CD14-positive monocyte (primary cell): ENCODE results near the gene RHOH. TPM values are rescaled to one million over a fixed set of nuclear protein-coding genes. Genes with fewer than 3 reads are reported as not detected.
A peak's percentile ranks its signal among the peaks of the same experiment; 100 is the strongest.

ENCODE experiments used
- DNase-seq, 3 donors: peaks; one replicate each; pipeline ENCODE4 v3.0.0-alpha.2; 2011 to 2022
- H2AFZ ChIP-seq: 2 replicates; pipeline ENCODE4 v1.6.0; 2012; ENCODE audit warnings: mild to moderate bottlenecking, low read depth, low read length, inconsistent platforms; ENCODE audit not compliant: insufficient read depth, poor library complexity, severe bottlenecking
- H3K27ac ChIP-seq, 2 donors: 1 replicate in 1 of 2; 2 replicates in 1 of 2; pipeline ENCODE4 v1.5.1; 2012 to 2013; ENCODE audit warnings: low read length in 2 of 2, control low read depth in 1 of 2, inconsistent platforms in 1 of 2, low read depth in 1 of 2, mild to moderate bottlenecking in 1 of 2
- H3K27me3 ChIP-seq, 2 donors: one replicate each; pipeline versions ENCODE4 v1.6.0 to v1.6.1; 2011 to 2013; ENCODE audit warnings: low read length in 2 of 2; ENCODE audit not compliant: control insufficient read depth in 2 of 2, insufficient read depth in 2 of 2
- H3K36me3 ChIP-seq, 2 donors: replicated peaks in 1 of 2; 1 replicate in 1 of 2; 2 replicates in 1 of 2; pipeline versions ENCODE4 v1.5.1 to v1.6.1; 2012 to 2013; ENCODE audit warnings: low read length in 2 of 2, control low read depth in 1 of 2, inconsistent platforms in 1 of 2, mild to moderate bottlenecking in 1 of 2; ENCODE audit not compliant: insufficient read depth in 2 of 2, control insufficient read depth in 1 of 2
- H3K4me1 ChIP-seq, 2 donors: 1 replicate in 1 of 2; 2 replicates in 1 of 2; pipeline versions ENCODE4 v1.5.1 to v1.6.1; 2012 to 2013; ENCODE audit warnings: low read length in 2 of 2, control low read depth in 1 of 2, inconsistent platforms in 1 of 2, mild to moderate bottlenecking in 1 of 2, moderate library complexity in 1 of 2; ENCODE audit not compliant: insufficient read depth in 2 of 2, control insufficient read depth in 1 of 2
- H3K4me2 ChIP-seq: replicated peaks from 2 replicates; pipeline ENCODE3; 2012; ENCODE audit warnings: low read length, moderate library complexity, mild to moderate bottlenecking; ENCODE audit not compliant: poor library complexity, severe bottlenecking; ENCODE audit errors: extremely low read depth
- H3K4me3 ChIP-seq, 3 experiments: fragments of 200-600 bp in 1 of 3; sonication (generic) in 1 of 3; replicated peaks in 1 of 3; 1 replicate in 2 of 3; 2 replicates in 1 of 3; pipeline ENCODE4 v1.5.1; 2011 to 2013; ENCODE audit warnings: low read length in 3 of 3, mild to moderate bottlenecking in 3 of 3, control low read depth in 2 of 3, low read depth in 2 of 3, inconsistent platforms in 1 of 3, moderate library complexity in 1 of 3
- H3K79me2 ChIP-seq: 2 replicates; pipeline ENCODE4 v1.6.0; 2012; ENCODE audit warnings: mild to moderate bottlenecking, control low read depth, inconsistent platforms, low read length, moderate library complexity; ENCODE audit not compliant: insufficient read depth
- H3K9ac ChIP-seq: 2 replicates; pipeline ENCODE4 v1.6.0; 2017; ENCODE audit warnings: low read length, mild to moderate bottlenecking; ENCODE audit not compliant: insufficient read depth, poor library complexity, severe bottlenecking
- H3K9me3 ChIP-seq, 2 donors: replicated peaks in 1 of 2; 1 replicate in 1 of 2; 2 replicates in 1 of 2; pipeline versions ENCODE4 v1.5.1 to v1.6.1; 2012 to 2013; ENCODE audit warnings: low read length in 2 of 2, control low read depth in 1 of 2; ENCODE audit not compliant: control insufficient read depth in 1 of 2, insufficient read depth in 1 of 2
- H4K20me1 ChIP-seq: 2 replicates; pipeline ENCODE4 v1.6.0; 2012; ENCODE audit warnings: mild to moderate bottlenecking, low read length, control low read depth, moderate library complexity; ENCODE audit not compliant: insufficient read depth
- H3K27ac Mint-ChIP-seq, 7 donors: one replicate each; pipeline ENCODE4 v1.8.0; 2020; ENCODE audit warnings: mild to moderate bottlenecking in 7 of 7, mixed read lengths in 7 of 7, moderate library complexity in 6 of 7, inconsistent platforms in 2 of 7
- H3K27me3 Mint-ChIP-seq, 3 donors: one replicate each; pipeline ENCODE4 v1.8.0; 2021 to 2022; ENCODE audit warnings: low read depth in 3 of 3, mild to moderate bottlenecking in 3 of 3, mixed read lengths in 3 of 3, moderate library complexity in 3 of 3, inconsistent platforms in 1 of 3
- H3K36me3 Mint-ChIP-seq, 2 donors: one replicate each; pipeline ENCODE4 v1.8.0; 2020; ENCODE audit warnings: mixed read lengths in 2 of 2, inconsistent platforms in 1 of 2, mild to moderate bottlenecking in 1 of 2
- H3K4me1 Mint-ChIP-seq: one replicate; pipeline ENCODE4 v1.8.0; 2020; ENCODE audit warnings: mild to moderate bottlenecking, mixed read lengths
- H3K4me3 Mint-ChIP-seq, 2 donors: one replicate each; pipeline ENCODE4 v1.8.0; 2020; ENCODE audit warnings: mild to moderate bottlenecking in 2 of 2, mixed read lengths in 2 of 2, moderate library complexity in 1 of 2
- H3K9me3 Mint-ChIP-seq, 7 donors: one replicate each; pipeline ENCODE4 v1.8.0; 2020 to 2022; ENCODE audit warnings: mixed read lengths in 7 of 7, mild to moderate bottlenecking in 6 of 7, moderate library complexity in 6 of 7, inconsistent platforms in 2 of 7
- CTCF ChIP-seq: fragments of 200-600 bp; IDR thresholded peaks from one replicate; pipeline ENCODE4 v1.8.0; 2022; ENCODE audit warnings: antibody characterized with exemption, mild to moderate bottlenecking
- WGBS: methylation state at CpG from one replicate; pipeline ENCODE4 v1.1.5; 2013; ENCODE audit warnings: missing lambda C conversion rate; ENCODE audit not compliant: insufficient coverage; 5-methylcytosine and 5-hydroxymethylcytosine counted together
- intact Hi-C, 2 donors: fragments of 100-400 bp; cut with micrococcal nuclease; formaldehyde crosslinking; loops; one replicate each; pipeline versions ENCODE4 v1.15.0 to v1.15.1; 2023
- polyA plus RNA-seq, 3 donors: library from polyadenylated mRNA; depleted of rRNA in 1 of 3; unstranded in 2 of 3; stranded (reverse) in 1 of 3; fragments of 300-500 nt in 2 of 3; fragments of >200 nt in 1 of 3; fragmentation: Illumina TruSeq in 2 of 3; gene quantifications; 1 replicate in 2 of 3; 2 replicates in 1 of 3; pipeline ENCODE4 v1.2.3, GENCODE V29; 2012 to 2021

Gene RHOH
- polyA plus RNA-seq, 3 donors: 0.16 to 1.4 (median 1.2) TPM

DNA sequence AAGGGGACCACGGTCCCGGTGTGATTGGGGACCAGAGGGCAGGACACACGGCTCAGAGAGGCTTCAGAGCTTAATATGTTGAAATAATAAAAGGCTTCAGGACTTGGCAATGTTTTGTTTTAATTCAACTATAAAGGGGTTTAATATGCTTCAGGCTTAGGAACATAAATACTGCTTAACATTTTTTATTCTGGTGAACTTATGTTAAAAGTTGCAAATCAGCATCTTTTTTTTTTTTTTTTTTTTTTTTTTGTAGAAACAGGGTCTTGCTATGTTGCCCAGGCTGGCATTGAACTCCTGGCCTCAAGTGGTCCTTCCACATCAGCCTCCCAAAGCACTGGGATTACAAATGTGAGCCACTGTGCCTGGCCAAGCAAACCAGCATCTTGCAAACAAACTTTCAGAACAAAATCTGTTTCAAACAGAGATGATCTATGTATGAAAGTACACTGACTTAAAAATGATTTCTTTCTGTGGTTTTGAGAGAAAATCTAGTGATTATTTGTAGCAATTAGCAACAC, 37.7 kb downstream of the RHOH start:
- Mint-ChIP-seq H3K4me1 (peaks cover 28% of the 10 kb centered on the region), H3K27ac (no peak overlapping the region), H3K27me3 (peaks cover 0 to 2% (median 2%) of the 10 kb centered on the region in 3 donors), H3K4me3 (no peak overlapping the region), H3K9me3 (peaks cover 0 to 4% (median 3%) of the 10 kb centered on the region in 7 donors), H3K36me3 (peaks cover 0 to 3% of the 10 kb centered on the region in 2 donors)
- no peak overlapping the region for H3K9ac ChIP-seq
- H3K27ac ChIP-seq: no peak overlapping the region
- no peak overlapping the region for H2AFZ ChIP-seq
- H4K20me1 ChIP-seq: no peaks in the 10 kb centered on the region
- no peak overlapping the region for H3K4me3 ChIP-seq
- DNase-seq: no peak
- peaks cover 5% of the 10 kb centered on the region for H3K79me2 ChIP-seq
- TF ChIP-seq CTCF: no peak
- intact Hi-C loops: no loop called here
- H3K4me1 ChIP-seq: peaks cover 0 to 6% of the 10 kb centered on the region in 2 donors
- peaks cover 0 to 2% of the 10 kb centered on the region in 2 donors for H3K9me3 ChIP-seq
- H3K27me3 ChIP-seq: no peaks in the 10 kb centered on the region
- 83% methylated on average over 1 of the region's 3 CpGs for WGBS
- H3K36me3 ChIP-seq: no peaks in the 10 kb centered on the region
- no peak overlapping the region for H3K4me2 ChIP-seq

- Histone ChIP-seq H4K20me1 (no peaks in the 10 kb centered on the region), H3K4me1 (peaks cover 16 to 20% of the 10 kb centered on the region in 2 donors), H3K9ac (no peak overlapping the region), H3K36me3 (no peaks in the 10 kb centered on the region), H3K4me2 (no peak overlapping the region), H3K27ac (no peak overlapping the region), H3K27me3 (no peaks in the 10 kb centered on the region), H3K79me2 (peaks cover 5% of the 10 kb centered on the region), H3K4me3 (no peak overlapping the region), H2AFZ (peak overlapping the region; percentile 58), H3K9me3 (no peaks in the 10 kb centered on the region)
- H3K4me1 Mint-ChIP-seq: peaks cover 36% of the 10 kb centered on the region
- no peak for TF ChIP-seq CTCF
- 78% methylated on average over 6 of the region's 12 CpGs for WGBS
- no peak for DNase-seq
- H3K27me3 Mint-ChIP-seq: peaks cover 0 to 2% (median 2%) of the 10 kb centered on the region in 3 donors
- no peak overlapping the region for H3K4me3 Mint-ChIP-seq
- H3K9me3 Mint-ChIP-seq: peaks cover 0 to 2% (median 0%) of the 10 kb centered on the region in 7 donors
- intact Hi-C loops: no loop called here
- H3K36me3 Mint-ChIP-seq: no peaks in the 10 kb centered on the region
- peak overlapping the region in 3 of 7 donors; percentile 13 to 69 (median 25) for H3K27ac Mint-ChIP-seq
Measured at GRCh38 chr4:40238008-40238699, 41.3 kb downstream of the RHOH start.
